Measurements from ENCODE around the gene WDR82.

Gene WDR82

DNA sequence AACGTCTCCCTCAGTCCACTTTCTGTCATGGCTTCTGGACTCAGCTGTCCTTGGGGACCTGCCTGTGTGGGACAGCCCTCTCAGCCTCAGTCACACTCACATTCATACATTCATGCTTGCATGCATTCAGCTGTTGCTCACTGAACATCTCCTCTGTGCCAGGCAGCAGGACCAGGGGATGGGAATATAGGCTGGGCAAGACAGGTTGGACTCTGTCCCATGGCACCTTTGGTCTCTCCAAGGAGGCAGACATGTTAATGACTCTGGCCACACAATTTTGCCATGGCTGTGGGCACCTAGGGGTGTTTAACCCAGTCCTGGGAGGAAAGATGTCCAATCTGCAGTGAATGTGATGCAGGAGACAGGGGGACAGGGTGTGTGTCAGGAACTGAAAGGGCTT lies 29.9 kb upstream of the WDR82 start:
- no peaks in the 10 kb centered on the region for H3K9me3 ChIP-seq (ENCODE audit: insufficient read depth, low read length, severe bottlenecking)
- TF ChIP-seq, protein P1, sequence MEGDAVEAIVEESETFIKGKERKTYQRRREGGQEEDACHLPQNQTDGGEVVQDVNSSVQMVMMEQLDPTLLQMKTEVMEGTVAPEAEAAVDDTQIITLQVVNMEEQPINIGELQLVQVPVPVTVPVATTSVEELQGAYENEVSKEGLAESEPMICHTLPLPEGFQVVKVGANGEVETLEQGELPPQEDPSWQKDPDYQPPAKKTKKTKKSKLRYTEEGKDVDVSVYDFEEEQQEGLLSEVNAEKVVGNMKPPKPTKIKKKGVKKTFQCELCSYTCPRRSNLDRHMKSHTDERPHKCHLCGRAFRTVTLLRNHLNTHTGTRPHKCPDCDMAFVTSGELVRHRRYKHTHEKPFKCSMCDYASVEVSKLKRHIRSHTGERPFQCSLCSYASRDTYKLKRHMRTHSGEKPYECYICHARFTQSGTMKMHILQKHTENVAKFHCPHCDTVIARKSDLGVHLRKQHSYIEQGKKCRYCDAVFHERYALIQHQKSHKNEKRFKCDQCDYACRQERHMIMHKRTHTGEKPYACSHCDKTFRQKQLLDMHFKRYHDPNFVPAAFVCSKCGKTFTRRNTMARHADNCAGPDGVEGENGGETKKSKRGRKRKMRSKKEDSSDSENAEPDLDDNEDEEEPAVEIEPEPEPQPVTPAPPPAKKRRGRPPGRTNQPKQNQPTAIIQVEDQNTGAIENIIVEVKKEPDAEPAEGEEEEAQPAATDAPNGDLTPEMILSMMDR (IDR thresholded peaks at IDR 0.05; ENCODE audit: borderline replicate concordance, extremely low read depth, low read length, poor library complexity, severe bottlenecking): no peak
- no peak for TF ChIP-seq EZH2 (IDR thresholded peaks at IDR 0.05; ENCODE audit: borderline replicate concordance, low read depth, low read length, severe bottlenecking)
- no peaks in the 10 kb centered on the region for H3K36me3 ChIP-seq (ENCODE audit: insufficient read depth, low read length)
- H3K4me3 ChIP-seq (ENCODE audit: low read depth in 1 of 2, low read length in 2 of 2): no peak overlapping the region
- no peak overlapping the region for H3K4me2 ChIP-seq (ENCODE audit: insufficient read depth, low read length)
- no peak overlapping the region for H3K9ac ChIP-seq (ENCODE audit: low read depth, low read length)
- H3K27ac ChIP-seq (ENCODE audit: low read length): no peak overlapping the region
- no peaks in the 10 kb centered on the region for H3K27me3 ChIP-seq (ENCODE audit: insufficient read depth, low read length, poor library complexity)
- no peak for ATAC-seq (ENCODE audit: insufficient read depth, low read depth)
- H2AFZ ChIP-seq (ENCODE audit: low read depth, low read length): no peak overlapping the region
- no peaks in the 10 kb centered on the region for H4K20me1 ChIP-seq (ENCODE audit: insufficient read depth, low read length)
- H3K79me2 ChIP-seq (ENCODE audit: insufficient read depth, low read length): no peaks in the 10 kb centered on the region
- DNase-seq: no peak
- no peaks in the 10 kb centered on the region for H3K4me1 ChIP-seq (ENCODE audit: insufficient read depth, low read length)

- ATAC-seq (ENCODE audit: insufficient read depth, low read depth) (no peak), DNase-seq (no peak)
- Histone ChIP-seq H3K9ac (ENCODE audit: low read depth, low read length) (no peak overlapping the region), H3K9me3 (ENCODE audit: insufficient read depth, low read length, severe bottlenecking) (no peaks in the 10 kb centered on the region), H4K20me1 (ENCODE audit: insufficient read depth, low read length) (no peaks in the 10 kb centered on the region), H2AFZ (ENCODE audit: low read depth, low read length) (no peak overlapping the region), H3K4me2 (ENCODE audit: insufficient read depth, low read length) (no peak overlapping the region), H3K27me3 (ENCODE audit: insufficient read depth, low read length, poor library complexity) (no peaks in the 10 kb centered on the region), H3K79me2 (ENCODE audit: insufficient read depth, low read length) (no peaks in the 10 kb centered on the region), H3K4me1 (ENCODE audit: insufficient read depth, low read length) (no peaks in the 10 kb centered on the region), H3K27ac (ENCODE audit: low read length) (no peak overlapping the region), H3K36me3 (ENCODE audit: insufficient read depth, low read length) (no peaks in the 10 kb centered on the region), H3K4me3 (ENCODE audit: low read depth in 1 of 2, low read length in 2 of 2) (no peak overlapping the region)
- TF ChIP-seq EZH2 (IDR thresholded peaks at IDR 0.05; ENCODE audit: borderline replicate concordance, low read depth, low read length, severe bottlenecking): no peak
- TF ChIP-seq, protein P1 (IDR thresholded peaks at IDR 0.05; ENCODE audit: borderline replicate concordance, extremely low read depth, low read length, poor library complexity, severe bottlenecking): no peak
These were observed 28.5 kb upstream of the WDR82 start for GRCh38 chr3:52306978-52307377.

DNA sequence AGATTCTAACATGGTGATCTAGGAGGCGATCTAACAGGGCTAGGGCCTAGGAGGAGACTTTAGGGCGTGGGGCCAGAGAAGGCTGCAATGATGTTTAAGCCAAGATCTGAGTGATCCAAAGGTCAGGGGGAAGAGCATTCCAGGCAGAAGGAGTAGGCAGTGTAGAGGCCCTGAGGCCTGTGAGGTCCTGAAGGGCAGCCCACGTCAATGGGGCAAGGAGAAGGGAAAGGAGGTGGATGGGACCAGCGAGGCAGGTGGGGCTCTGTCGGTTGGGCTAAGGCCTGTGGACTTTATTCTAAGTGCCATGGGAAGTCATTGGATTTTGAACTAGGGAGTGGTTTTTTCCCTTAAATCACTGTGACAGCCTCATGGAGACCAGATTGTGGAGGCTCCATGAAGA lies 27.5 kb upstream of the WDR82 start:
- no peaks in the 10 kb centered on the region for H3K36me3 ChIP-seq (ENCODE audit: insufficient read depth, low read length)
- no peak for DNase-seq
- no peak overlapping the region for H3K4me2 ChIP-seq (ENCODE audit: insufficient read depth, low read length)
- H3K4me3 ChIP-seq (ENCODE audit: low read depth in 1 of 2, low read length in 2 of 2): no peak overlapping the region
- TF ChIP-seq, protein P1 (IDR thresholded peaks at IDR 0.05; ENCODE audit: borderline replicate concordance, extremely low read depth, low read length, poor library complexity, severe bottlenecking): no peak
- TF ChIP-seq EZH2 (IDR thresholded peaks at IDR 0.05; ENCODE audit: borderline replicate concordance, low read depth, low read length, severe bottlenecking): no peak
- no peak overlapping the region for H3K9ac ChIP-seq (ENCODE audit: low read depth, low read length)
- H2AFZ ChIP-seq (ENCODE audit: low read depth, low read length): no peak overlapping the region
- no peaks in the 10 kb centered on the region for H3K4me1 ChIP-seq (ENCODE audit: insufficient read depth, low read length)
- H3K27me3 ChIP-seq (ENCODE audit: insufficient read depth, low read length, poor library complexity): no peaks in the 10 kb centered on the region
- no peaks in the 10 kb centered on the region for H3K9me3 ChIP-seq (ENCODE audit: insufficient read depth, low read length, severe bottlenecking)
- no peak for ATAC-seq (ENCODE audit: insufficient read depth, low read depth)
- no peak overlapping the region for H3K27ac ChIP-seq (ENCODE audit: low read length)
- H3K79me2 ChIP-seq (ENCODE audit: insufficient read depth, low read length): no peaks in the 10 kb centered on the region
- H4K20me1 ChIP-seq (ENCODE audit: insufficient read depth, low read length): no peaks in the 10 kb centered on the region

GRCh38 chr3:52303811-52304210 lies 25.4 kb upstream of the WDR82 start:
- Histone ChIP-seq H2AFZ (ENCODE audit: low read depth, low read length) (no peak overlapping the region), H3K79me2 (ENCODE audit: insufficient read depth, low read length) (no peaks in the 10 kb centered on the region), H3K4me3 (ENCODE audit: low read depth in 1 of 2, low read length in 2 of 2) (no peak overlapping the region), H3K36me3 (ENCODE audit: insufficient read depth, low read length) (no peaks in the 10 kb centered on the region), H3K4me1 (ENCODE audit: insufficient read depth, low read length) (no peaks in the 10 kb centered on the region), H4K20me1 (ENCODE audit: insufficient read depth, low read length) (no peaks in the 10 kb centered on the region), H3K9me3 (ENCODE audit: insufficient read depth, low read length, severe bottlenecking) (no peaks in the 10 kb centered on the region), H3K27me3 (ENCODE audit: insufficient read depth, low read length, poor library complexity) (no peaks in the 10 kb centered on the region), H3K27ac (ENCODE audit: low read length) (no peak overlapping the region), H3K9ac (ENCODE audit: low read depth, low read length) (no peak overlapping the region), H3K4me2 (ENCODE audit: insufficient read depth, low read length) (no peak overlapping the region)
- TF ChIP-seq EZH2 (IDR thresholded peaks at IDR 0.05; ENCODE audit: borderline replicate concordance, low read depth, low read length, severe bottlenecking): no peak
- TF ChIP-seq, protein P1 (IDR thresholded peaks at IDR 0.05; ENCODE audit: borderline replicate concordance, extremely low read depth, low read length, poor library complexity, severe bottlenecking): no peak
- DNase-seq (no peak), ATAC-seq (ENCODE audit: insufficient read depth, low read depth) (no peak)

All from DND-41 (cell line).